GM18951 (cell line): Measurements from ENCODE around the gene KCNT1.

ENCODE experiments used
- POLR2A ChIP-seq: IDR thresholded peaks from 4 replicates; pipeline ENCODE4 v1.6.1; 2011; ENCODE audit warnings: mild to moderate bottlenecking; ENCODE audit not compliant: insufficient read length, insufficient read depth; ENCODE audit errors: extremely low read depth
- in situ Hi-C: fragments of 300-500 bp; cut with MboI; formaldehyde crosslinking; loops from one replicate; pipeline ENCODE4 v1.12.0; 2022; ENCODE audit warnings: low sequenced_read_pairs, mixed read lengths, inconsistent platforms; ENCODE audit not compliant: unreplicated experiment

KCNT1 gene

GRCh38 chr9:135698767-135699166, 3.2 kb upstream of the KCNT1 start:
- TF ChIP-seq POLR2A = no peak
- in situ Hi-C loops = no loop called here

DNA sequence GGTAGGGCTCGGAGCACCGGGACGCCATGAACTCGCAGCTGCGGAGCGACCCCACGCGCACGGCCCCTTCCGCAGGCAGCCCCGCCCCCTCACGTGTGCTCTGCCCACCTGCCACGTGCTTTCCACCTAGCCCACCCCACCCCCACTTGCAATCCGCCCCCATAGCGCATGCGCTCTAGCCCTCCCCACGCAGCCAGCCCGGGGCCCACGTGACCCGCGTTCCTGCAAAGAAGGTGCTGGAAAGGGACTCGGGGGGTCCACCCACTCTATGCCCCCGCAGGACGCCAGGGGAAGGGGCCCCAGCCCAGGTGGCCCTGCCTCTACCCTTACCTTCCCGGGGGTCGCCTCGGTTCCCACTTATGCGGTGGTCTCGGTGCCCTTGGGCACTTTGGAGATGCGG, 2.5 kb upstream of the KCNT1 start, which contains the start of gene SOHLH1:
Gene SOHLH1 (minus strand): TSS at position 42 of the 400 bp plus-strand sequence. CDS start 14 bp downstream, at position 28.
- in situ Hi-C loops = no loop called here
- no peak for TF ChIP-seq POLR2A

DNA sequence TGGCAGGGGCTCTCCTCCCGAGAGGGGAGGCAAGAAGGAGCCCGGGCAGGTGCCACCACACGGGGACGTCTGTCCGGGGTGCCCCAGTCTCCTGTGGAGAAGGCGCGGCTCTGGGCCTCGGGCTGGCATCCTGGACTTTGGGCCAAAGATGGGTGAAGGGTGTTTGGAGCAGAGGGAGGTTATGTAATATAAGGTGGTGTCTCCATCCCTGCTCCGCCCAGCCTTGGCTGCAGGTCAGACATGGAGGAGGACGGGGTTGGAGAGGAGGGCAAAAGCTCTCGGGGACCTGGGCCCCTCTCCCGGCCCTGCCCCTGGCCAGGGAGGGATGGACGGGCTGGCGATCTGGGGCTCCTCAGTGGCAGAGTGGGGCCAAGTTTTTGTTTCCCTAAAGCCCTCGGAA, 1.5 kb upstream of the KCNT1 start:
- in situ Hi-C loops = no loop called here
- TF ChIP-seq POLR2A = no peak

DNA sequence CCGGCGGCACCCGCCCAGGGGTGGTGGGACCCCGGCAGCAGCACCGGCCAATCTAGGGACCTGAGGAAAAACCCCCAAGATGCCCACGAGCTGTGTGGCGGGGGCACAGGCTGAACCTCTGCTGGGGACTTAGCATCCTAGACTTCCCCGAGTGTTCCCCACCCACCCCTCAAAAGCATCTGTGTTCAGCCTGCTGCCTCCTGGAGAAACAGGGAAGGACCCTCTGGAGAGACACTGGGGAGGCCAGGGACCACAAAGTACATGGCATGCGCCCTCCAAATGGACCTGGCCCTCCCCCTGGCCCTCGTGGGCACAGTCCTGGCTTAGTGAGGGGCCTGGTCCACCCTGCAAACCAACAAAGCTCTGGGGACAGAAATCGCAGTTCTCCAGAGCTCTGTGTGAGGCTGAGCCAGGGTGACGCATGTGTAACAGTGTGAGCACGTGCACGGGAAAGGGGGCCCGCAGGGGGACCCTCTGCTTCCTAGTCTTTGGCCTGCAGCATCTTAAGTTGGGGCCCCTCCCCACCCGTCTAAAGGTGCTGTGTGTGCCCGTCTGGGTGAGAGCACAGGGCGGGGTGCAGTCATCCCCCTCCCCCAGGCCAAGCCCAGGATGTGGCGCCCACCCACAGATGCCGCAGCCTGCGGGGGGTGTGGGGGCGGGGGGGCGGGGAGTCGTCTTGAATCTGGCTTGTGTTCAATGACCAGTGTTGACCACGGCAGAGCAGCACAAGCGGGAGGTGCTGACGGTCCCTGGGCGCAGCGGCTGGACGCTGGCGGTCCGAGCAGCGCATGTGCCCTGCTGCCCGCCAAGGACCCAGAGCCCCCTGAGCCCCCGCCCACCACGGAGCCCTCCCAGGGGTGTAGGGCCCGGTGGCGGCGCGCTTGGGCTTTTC, 672 bp upstream of the KCNT1 start:
- in situ Hi-C loops = no loop called here
- no peak for TF ChIP-seq POLR2A

GRCh38 chr9:135703726-135704125, 1.7 kb downstream of the KCNT1 start:
- in situ Hi-C loops = no loop called here
- TF ChIP-seq POLR2A = no peak

- in situ Hi-C loops = no loop called here
- TF ChIP-seq POLR2A = no peak
Observed at GRCh38 chr9:135704483-135704882, 2.5 kb downstream of the KCNT1 start.

DNA sequence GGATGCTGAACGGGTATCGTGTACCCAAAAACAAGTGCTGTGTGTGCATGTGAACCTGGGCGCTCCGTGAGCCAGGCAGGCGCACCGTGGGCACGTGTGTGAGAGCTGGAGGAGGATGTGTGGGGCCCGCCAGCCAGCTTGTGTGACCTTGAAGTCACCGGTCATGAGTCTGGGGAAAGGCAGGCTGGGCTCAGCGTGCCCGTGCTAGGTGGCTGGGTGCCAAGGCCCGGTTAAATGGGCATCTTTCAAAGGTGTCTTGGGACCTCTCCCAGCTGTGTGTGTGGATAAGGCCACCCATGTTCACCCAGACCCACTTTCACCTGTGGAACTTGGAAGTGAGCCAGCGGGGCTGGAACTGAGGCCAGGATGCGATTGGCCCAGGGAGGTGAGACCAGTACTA, 3.4 kb downstream of the KCNT1 start:
- no peak for TF ChIP-seq POLR2A
- in situ Hi-C loops = no loop called here

GRCh38 chr9:135706288-135706687, 4.3 kb downstream of the KCNT1 start:
- in situ Hi-C loops = no loop called here
- TF ChIP-seq POLR2A = no peak

- no peak for TF ChIP-seq POLR2A
- in situ Hi-C loops = no loop called here
Observed at GRCh38 chr9:135707252-135708138, 5.5 kb downstream of the KCNT1 start.

DNA sequence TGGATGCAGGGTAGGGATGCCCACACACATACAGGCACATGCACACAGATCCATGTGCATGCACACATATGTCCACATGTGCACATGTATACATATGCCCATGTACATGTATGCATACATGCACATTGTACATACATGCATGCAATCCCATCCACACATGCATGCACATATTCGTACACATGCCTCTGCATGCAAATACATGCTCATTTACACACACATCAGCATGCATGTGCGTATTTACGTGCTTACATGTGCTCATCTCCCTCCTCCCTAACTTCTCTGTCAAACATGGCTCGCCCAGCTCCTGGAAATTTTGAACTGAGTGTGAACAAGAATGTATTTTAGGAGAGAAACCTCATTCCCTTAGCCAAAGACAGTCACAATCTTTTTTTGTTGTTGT, 6.2 kb downstream of the KCNT1 start:
- in situ Hi-C loops = no loop called here
- no peak for TF ChIP-seq POLR2A

DNA sequence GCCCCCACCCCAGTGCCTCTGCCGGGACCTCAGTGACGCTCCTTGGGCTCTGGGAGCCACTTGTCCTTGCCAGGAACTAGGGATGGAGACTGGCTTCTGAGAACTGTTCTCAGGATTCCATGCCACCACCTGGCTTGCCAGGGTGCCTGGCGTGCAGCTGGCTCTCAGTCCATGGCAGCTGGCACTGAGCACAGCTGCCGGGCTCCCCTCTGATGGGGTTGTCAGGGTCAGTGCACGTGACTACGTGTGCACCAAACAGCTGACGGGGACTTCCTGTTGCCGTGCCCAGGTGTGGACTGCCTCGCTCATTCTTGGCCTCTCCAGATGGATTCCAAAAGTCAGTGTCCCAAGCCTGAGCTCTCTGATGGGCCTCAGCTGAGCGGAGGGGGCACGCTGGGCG, 9.4 kb downstream of the KCNT1 start:
- in situ Hi-C loops = no loop called here
- no peak for TF ChIP-seq POLR2A

GRCh38 chr9:135711881-135712280, 9.9 kb downstream of the KCNT1 start:
- no peak for TF ChIP-seq POLR2A
- in situ Hi-C loops = no loop called here

DNA sequence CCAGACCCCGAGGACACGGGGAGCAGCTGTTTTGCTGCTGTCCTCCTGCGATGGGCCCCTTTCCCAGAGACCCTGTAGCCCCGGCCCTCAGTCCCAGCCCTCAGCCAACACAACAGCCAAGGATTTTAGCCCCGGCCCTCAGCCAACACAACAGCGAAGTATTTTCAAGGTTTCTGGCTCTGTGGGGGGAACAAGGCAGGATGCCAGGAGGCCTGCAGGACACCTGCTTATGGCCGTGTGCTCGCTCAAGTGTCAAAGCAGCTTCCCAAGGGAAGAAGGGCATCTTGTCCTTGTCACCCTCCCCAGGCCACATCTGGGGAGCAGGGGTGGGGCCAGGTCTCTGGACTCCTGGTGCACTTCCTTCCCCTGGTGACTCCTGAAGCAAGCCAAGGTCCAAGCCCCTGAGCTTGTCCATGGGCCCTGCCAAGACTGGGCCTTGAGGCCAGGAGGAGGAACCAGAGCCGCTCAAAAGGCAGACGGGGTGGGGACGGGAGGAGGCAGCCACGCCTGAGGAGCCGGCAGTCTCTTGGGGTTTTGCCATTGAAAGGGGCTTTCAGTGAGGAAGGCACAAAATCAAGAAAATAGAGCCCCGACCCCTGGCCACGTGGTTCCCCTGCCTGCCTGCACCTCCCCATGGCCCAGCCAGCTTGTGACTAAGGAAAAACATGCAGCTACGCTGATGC, 10.8 kb downstream of the KCNT1 start:
- no peak for TF ChIP-seq POLR2A
- in situ Hi-C loops = no loop called here
